Fibroblast of the aortic adventitia (primary cell): Measurements from ENCODE around the gene PHC2. TPM values are rescaled to one million over a fixed set of nuclear protein-coding genes. Genes with fewer than 3 reads are reported as not detected.
A peak's percentile ranks its signal among the peaks of the same experiment; 100 is the strongest.

Experiments used
- DNase-seq: peaks from one replicate; pipeline ENCODE4 v3.0.0-alpha.2; 2010; ENCODE audit warnings: low read depth
- H3K4me3 ChIP-seq: 2 replicates; pipeline ENCODE4 v1.5.1; 2011; ENCODE audit warnings: low read depth, mild to moderate bottlenecking, control low read depth, low read length, moderate library complexity
- CTCF ChIP-seq: IDR thresholded peaks from 2 replicates; pipeline ENCODE4 v1.5.1; 2011; ENCODE audit warnings: mild to moderate bottlenecking, low read length, control low read depth, inconsistent platforms; ENCODE audit not compliant: insufficient read depth
- total RNA-seq: library from RNA; depleted of rRNA; stranded (reverse); fragments of >200 nt; gene quantifications from 2 replicates; pipeline ENCODE4 v1.2.3, GENCODE V29; 2012; ENCODE audit warnings: low replicate concordance

The PHC2 gene
- total RNA-seq, 1 donor = 50.5 TPM

GRCh38 chr1:33442141-33442540, 11.2 kb upstream of the PHC2 start:
- no peak overlapping the region for H3K4me3 ChIP-seq
- no peak for DNase-seq
- TF ChIP-seq CTCF = no peak

GRCh38 chr1:33441088-33441745, 10.3 kb upstream of the PHC2 start:
- H3K4me3 ChIP-seq = no peak overlapping the region
- DNase-seq = no peak
- TF ChIP-seq CTCF = no peak

- H3K4me3 ChIP-seq = no peak overlapping the region
- no peak for DNase-seq
- TF ChIP-seq CTCF = no peak
Observed at GRCh38 chr1:33439662-33440061, 8.8 kb upstream of the PHC2 start.

GRCh38 chr1:33438364-33439160, 7.7 kb upstream of the PHC2 start:
- no peak for TF ChIP-seq CTCF
- no peak overlapping the region for H3K4me3 ChIP-seq
- DNase-seq = no peak

- no peak for DNase-seq
- TF ChIP-seq CTCF = no peak
Observed at GRCh38 chr1:33436557-33437285, 5.8 kb upstream of the PHC2 start.

GRCh38 chr1:33435096-33435820, 4.4 kb upstream of the PHC2 start:
- no peak overlapping the region for H3K4me3 ChIP-seq
- DNase-seq = peak; percentile 58
- no peak for TF ChIP-seq CTCF

More at GRCh38 chr1:33436557-33437285, 5.8 kb upstream of the PHC2 start:
- H3K4me3 ChIP-seq = no peak overlapping the region
